SK-N-SH (cell line): ENCODE data around the gene C1QTNF9B. TPM values are rescaled to one million over a fixed set of nuclear protein-coding genes. Genes with fewer than 3 reads are reported as not detected.

ENCODE experiments used
- CTCF ChIA-PET: fragments of 300-600, 350-600 bp; formaldehyde crosslinking; extraction: SDS; loops from one replicate; lab custom pipeline; 2021; lab: Yijun Ruan, JAX
- POLR2A ChIA-PET: fragments of 350-600 bp; sonication (Branson Sonifier 250); formaldehyde crosslinking; extraction: SDS; loops from one replicate; lab custom pipeline; 2020; ENCODE audit warnings: antibody characterized with exemption, inconsistent platforms; lab: Yijun Ruan, JAX
- DNase-seq: peaks from one replicate; pipeline ENCODE4 v3.0.0; 2012
- H2AFZ ChIP-seq: fragments of 200-600 bp; sonication (generic); 2 replicates; pipeline ENCODE4 v1.8.1; 2016; ENCODE audit warnings: antibody characterized with exemption, mild to moderate bottlenecking, low read depth
- H3F3A ChIP-seq: fragments of 200-600 bp; sonication (generic); replicated peaks from 2 replicates; pipeline ENCODE3; 2016; ENCODE audit warnings: antibody characterized with exemption, mild to moderate bottlenecking; ENCODE audit not compliant: insufficient read depth
- H3K27ac ChIP-seq, 2 experiments: fragments of 200-500 bp in 1 of 2; fragments of 200-600 bp in 1 of 2; sonication (Bioruptor generic) in 1 of 2; sonication (generic), shearing (Covaris generic) in 1 of 2; 2 replicates each; pipeline versions ENCODE4 v1.5.1 to v1.6.1; 2014 to 2016; ENCODE audit warnings: low read depth in 2 of 2, inconsistent platforms in 1 of 2, low read length in 1 of 2, mild to moderate bottlenecking in 1 of 2, mixed read lengths in 1 of 2
- H3K27me3 ChIP-seq: fragments of 200-600 bp; sonication (generic), shearing (Covaris generic); 2 replicates; pipeline ENCODE4 v1.6.1; 2016; ENCODE audit warnings: mixed run types; ENCODE audit not compliant: insufficient read depth
- H3K36me3 ChIP-seq, 2 experiments: fragments of 200-500 bp in 1 of 2; fragments of 200-600 bp in 1 of 2; sonication (Bioruptor generic) in 1 of 2; sonication (generic) in 1 of 2; replicated peaks in 1 of 2; 2 replicates each; pipeline versions ENCODE3 to v1.5.1; 2014 to 2016; ENCODE audit warnings: low read length in 1 of 2, mild to moderate bottlenecking in 1 of 2; ENCODE audit not compliant: insufficient read depth in 2 of 2, control insufficient read depth in 1 of 2
- H3K4me1 ChIP-seq, 2 experiments: fragments of 200-500 bp in 1 of 2; fragments of 200-600 bp in 1 of 2; sonication (Bioruptor generic) in 1 of 2; sonication (generic), shearing (Covaris generic) in 1 of 2; 2 replicates each; pipeline versions ENCODE4 v1.5.1 to v1.6.1; 2014 to 2016; ENCODE audit warnings: low read depth in 1 of 2, low read length in 1 of 2, mixed run types in 1 of 2; ENCODE audit not compliant: insufficient read depth in 2 of 2, control insufficient read depth in 1 of 2
- H3K4me2 ChIP-seq: fragments of 200-600 bp; sonication (generic), shearing (Covaris generic); 2 replicates; pipeline ENCODE4 v1.6.1; 2017; ENCODE audit warnings: mixed run types
- H3K4me3 ChIP-seq, 2 experiments: fragments of 200-500 bp in 1 of 2; fragments of 200-600 bp in 1 of 2; sonication (Bioruptor generic) in 1 of 2; sonication (generic), shearing (Covaris generic) in 1 of 2; 2 replicates each; pipeline versions ENCODE4 v1.5.1 to v1.8.1; 2014 to 2016; ENCODE audit warnings: low read depth in 2 of 2, inconsistent platforms in 1 of 2, low read length in 1 of 2, mild to moderate bottlenecking in 1 of 2, mixed read lengths in 1 of 2, moderate library complexity in 1 of 2
- H3K79me2 ChIP-seq: fragments of 200-600 bp; sonication (generic); 2 replicates; pipeline ENCODE4 v1.8.1; 2017; ENCODE audit warnings: mild to moderate bottlenecking; ENCODE audit not compliant: insufficient read depth
- H3K9ac ChIP-seq: fragments of 200-600 bp; sonication (generic); 2 replicates; pipeline ENCODE4 v1.6.1; 2017; ENCODE audit warnings: mixed run types
- H3K9me2 ChIP-seq: fragments of 200-600 bp; sonication (generic); 2 replicates; pipeline ENCODE4 v1.6.1; 2017; ENCODE audit warnings: mixed run types
- H3K9me3 ChIP-seq: fragments of 200-600 bp; sonication (generic); 2 replicates; pipeline ENCODE4 v1.6.1; 2017; ENCODE audit warnings: mixed run types, mild to moderate bottlenecking, moderate library complexity
- H4K20me1 ChIP-seq: fragments of 200-600 bp; sonication (generic); 2 replicates; pipeline ENCODE4 v1.6.1; 2017; ENCODE audit warnings: mild to moderate bottlenecking, mixed run types; ENCODE audit not compliant: insufficient read depth
- CHD2 ChIP-seq: fragments of 150-350 bp; IDR thresholded peaks from 2 replicates; pipeline ENCODE4 v1.6.1; 2018; ENCODE audit warnings: low read length; ENCODE audit not compliant: partially characterized antibody
- EP300 ChIP-seq, 2 experiments: IDR thresholded peaks; 2 replicates each; pipeline versions ENCODE4 v1.4.0 to v1.6.1; 2012; ENCODE audit warnings: borderline replicate concordance in 1 of 2, low read depth in 1 of 2, low read length in 1 of 2
- FOSL2 ChIP-seq: IDR thresholded peaks from 2 replicates; pipeline ENCODE4 v1.4.0; 2012; ENCODE audit warnings: low read depth, mild to moderate bottlenecking, moderate library complexity, borderline replicate concordance
- FOXJ3 ChIP-seq: sonication (generic); formaldehyde crosslinking; IDR thresholded peaks from 2 replicates; pipeline ENCODE4 v1.5.1; 2020; ENCODE audit warnings: mild to moderate bottlenecking, missing genetic modification reagents
- GATA2 ChIP-seq: sonication (generic); formaldehyde crosslinking; IDR thresholded peaks from 2 replicates; pipeline ENCODE4 v1.5.0; 2020; ENCODE audit warnings: mild to moderate bottlenecking, missing genetic modification reagents
- IRF3 ChIP-seq: fragments of 150-350 bp; IDR thresholded peaks from 2 replicates; pipeline ENCODE4 v1.6.1; 2016; ENCODE audit warnings: mild to moderate bottlenecking, low read depth, low read length
- JUND ChIP-seq: IDR thresholded peaks from 2 replicates; pipeline ENCODE4 v1.4.0; 2012
- MEF2A ChIP-seq: IDR thresholded peaks from 2 replicates; pipeline ENCODE4 v1.4.0; 2012; ENCODE audit warnings: low read depth, borderline replicate concordance
- MXI1 ChIP-seq: IDR thresholded peaks from 2 replicates; pipeline ENCODE4 v1.6.1; 2012; ENCODE audit warnings: mild to moderate bottlenecking, low read depth, low read length, improper control_type of control experiment
- NFIC ChIP-seq: IDR thresholded peaks from 2 replicates; pipeline ENCODE4 v1.4.0; 2012; ENCODE audit warnings: borderline replicate concordance
- POLR2AphosphoS5 ChIP-seq: IDR thresholded peaks from 2 replicates; pipeline ENCODE4 v1.6.1; 2012; ENCODE audit warnings: low read depth, low read length
- RAD21 ChIP-seq: IDR thresholded peaks from 2 replicates; pipeline ENCODE4 v1.6.1; 2012; ENCODE audit warnings: mild to moderate bottlenecking, low read length
- RCOR1 ChIP-seq: fragments of 150-350 bp; IDR thresholded peaks from 2 replicates; pipeline ENCODE4 v1.6.1; 2017; ENCODE audit warnings: antibody characterized with exemption, low read length
- RFX5 ChIP-seq: IDR thresholded peaks from 2 replicates; pipeline ENCODE4 v1.6.1; 2012; ENCODE audit warnings: mild to moderate bottlenecking, improper control_type of control experiment, low read length
- SMC3 ChIP-seq: IDR thresholded peaks from 2 replicates; pipeline ENCODE4 v1.6.1; 2012; ENCODE audit warnings: low read depth, low read length, improper control_type of control experiment
- TAF1 ChIP-seq: IDR thresholded peaks from 2 replicates; pipeline ENCODE4 v1.6.1; 2012; ENCODE audit warnings: low read depth, mild to moderate bottlenecking, low read length, moderate library complexity, borderline replicate concordance
- TEAD4 ChIP-seq: IDR thresholded peaks from 2 replicates; pipeline ENCODE4 v1.4.0; 2012; ENCODE audit warnings: mild to moderate bottlenecking, borderline replicate concordance; ENCODE audit not compliant: insufficient read depth
- USF1 ChIP-seq: IDR thresholded peaks from 2 replicates; pipeline ENCODE4 v1.4.0; 2012; ENCODE audit warnings: low read depth, borderline replicate concordance
- YY1 ChIP-seq: IDR thresholded peaks from 2 replicates; pipeline ENCODE4 v1.4.0; 2012; ENCODE audit warnings: low read depth, mild to moderate bottlenecking
- ZBTB33 ChIP-seq: IDR thresholded peaks from 2 replicates; pipeline ENCODE4 v1.4.0; 2012; ENCODE audit warnings: low read depth, borderline replicate concordance
- WGBS: methylation state at CpG from one replicate; pipeline ENCODE4 v1.1.6; 2017; ENCODE audit warnings: low lambda C conversion rate; 5-methylcytosine and 5-hydroxymethylcytosine counted together
- polyA plus RNA-seq, 3 experiments: library from polyadenylated mRNA; depleted of rRNA; stranded (reverse); fragments of >200 nt; gene quantifications; 2 replicates each; pipeline ENCODE4 v1.2.3, GENCODE V29; 2012

C1QTNF9B gene
- polyA plus RNA-seq, 1 of the 3 experiments (the other 2 are of a cell fraction) = not detected

- no peak for TF ChIP-seq FOSL2
- TF ChIP-seq USF1 = no peak
- TF ChIP-seq POLR2AphosphoS5 = no peak
- no peak for TF ChIP-seq FOXJ3 (CRISPR knock-in tag)
Measured at GRCh38 chr13:23912469-23912868, 15.2 kb upstream of the C1QTNF9B start (continued).

GRCh38 chr13:23909606-23910005 lies 12.3 kb upstream of the C1QTNF9B start:
- no peaks in the 10 kb centered on the region for H3K9me2 ChIP-seq
- H3K27me3 ChIP-seq = no peaks in the 10 kb centered on the region
- no peaks in the 10 kb centered on the region for H3K79me2 ChIP-seq
- POLR2A ChIA-PET = no interaction called here
- no peaks in the 10 kb centered on the region for H3K4me1 ChIP-seq
- peaks cover 4% of the 10 kb centered on the region for H3F3A ChIP-seq
- no peaks in the 10 kb centered on the region for H4K20me1 ChIP-seq
- no peak for TF ChIP-seq RAD21
- no peak for TF ChIP-seq TEAD4
- no peak for TF ChIP-seq RFX5
- TF ChIP-seq YY1 = no peak
- TF ChIP-seq EP300 (IDR thresholded peaks at IDR 0.05; ENCODE audit: borderline replicate concordance in 1 of 2, low read depth in 1 of 2, low read length in 1 of 2) = no peak
- TF ChIP-seq MXI1 = no peak
- no peak for TF ChIP-seq IRF3
- TF ChIP-seq RCOR1 = no peak
- H3K27ac ChIP-seq = no peak overlapping the region
- no peak overlapping the region for H2AFZ ChIP-seq
- no peaks in the 10 kb centered on the region for H3K36me3 ChIP-seq
- DNase-seq = no peak
- no peak overlapping the region for H3K9ac ChIP-seq
- CTCF ChIA-PET = interaction anchor here (0.7 to 1.0 kb wide), 2 partner anchors 19 to 20 kb away, joined by 3 read pairs; no protein-coding TSS in a partner anchor
- no peaks in the 10 kb centered on the region for H3K9me3 ChIP-seq
- no peak overlapping the region for H3K4me3 ChIP-seq
- no peak overlapping the region for H3K4me2 ChIP-seq

GRCh38 chr13:23905766-23906165 lies 8.5 kb upstream of the C1QTNF9B start:
- no peaks in the 10 kb centered on the region for H4K20me1 ChIP-seq
- H2AFZ ChIP-seq = 0 out of 2 replicates have a peak overlapping the region, but pooled peaks have one; percentile 11
- H3K9me2 ChIP-seq = no peaks in the 10 kb centered on the region
- no peak for DNase-seq
- no peak overlapping the region for H3K4me2 ChIP-seq
- ChIA-PET CTCF (interaction anchor here (2.0 kb wide), 1 partner anchor 9 kb away, joined by 6 read pairs; the partner anchor contains the start of gene C1QTNF9B), POLR2A (no interaction called here)
- no peaks in the 10 kb centered on the region for H3K36me3 ChIP-seq
- no peak overlapping the region for H3K27ac ChIP-seq
- WGBS = 76% methylated on average over 2 of the region's 2 CpGs
- H3K4me1 ChIP-seq = peaks cover 0 to 3% of the 10 kb centered on the region in 2 experiments; a peak in 1 of 4 replicates
- H3K79me2 ChIP-seq = no peaks in the 10 kb centered on the region
- H3F3A ChIP-seq = no peaks in the 10 kb centered on the region
- H3K4me3 ChIP-seq = no peak overlapping the region
- H3K27me3 ChIP-seq = no peaks in the 10 kb centered on the region
- H3K9me3 ChIP-seq = no peaks in the 10 kb centered on the region
- H3K9ac ChIP-seq = no peak overlapping the region
- TF ChIP-seq IRF3 (no peak), EP300 (IDR thresholded peaks at IDR 0.05; ENCODE audit: borderline replicate concordance in 1 of 2, low read depth in 1 of 2, low read length in 1 of 2) (no peak), CHD2 (no peak), GATA2 (CRISPR knock-in tag) (no peak), ZBTB33 (no peak), TAF1 (no peak), USF1 (no peak), JUND (no peak), MEF2A (no peak), NFIC (no peak), SMC3 (no peak), MXI1 (no peak), RCOR1 (no peak)
